HG03196 (cell line): ENCODE results near the gene PTGR3.
A peak's percentile ranks its signal among the peaks of the same experiment; 100 is the strongest.

Experiments used
- ATAC-seq: cut with Tn5 transposase; IDR thresholded peaks from one replicate; pipeline ENCODE4 v1.9.1; 2021; ENCODE audit not compliant: unreplicated experiment

The PTGR3 gene

DNA sequence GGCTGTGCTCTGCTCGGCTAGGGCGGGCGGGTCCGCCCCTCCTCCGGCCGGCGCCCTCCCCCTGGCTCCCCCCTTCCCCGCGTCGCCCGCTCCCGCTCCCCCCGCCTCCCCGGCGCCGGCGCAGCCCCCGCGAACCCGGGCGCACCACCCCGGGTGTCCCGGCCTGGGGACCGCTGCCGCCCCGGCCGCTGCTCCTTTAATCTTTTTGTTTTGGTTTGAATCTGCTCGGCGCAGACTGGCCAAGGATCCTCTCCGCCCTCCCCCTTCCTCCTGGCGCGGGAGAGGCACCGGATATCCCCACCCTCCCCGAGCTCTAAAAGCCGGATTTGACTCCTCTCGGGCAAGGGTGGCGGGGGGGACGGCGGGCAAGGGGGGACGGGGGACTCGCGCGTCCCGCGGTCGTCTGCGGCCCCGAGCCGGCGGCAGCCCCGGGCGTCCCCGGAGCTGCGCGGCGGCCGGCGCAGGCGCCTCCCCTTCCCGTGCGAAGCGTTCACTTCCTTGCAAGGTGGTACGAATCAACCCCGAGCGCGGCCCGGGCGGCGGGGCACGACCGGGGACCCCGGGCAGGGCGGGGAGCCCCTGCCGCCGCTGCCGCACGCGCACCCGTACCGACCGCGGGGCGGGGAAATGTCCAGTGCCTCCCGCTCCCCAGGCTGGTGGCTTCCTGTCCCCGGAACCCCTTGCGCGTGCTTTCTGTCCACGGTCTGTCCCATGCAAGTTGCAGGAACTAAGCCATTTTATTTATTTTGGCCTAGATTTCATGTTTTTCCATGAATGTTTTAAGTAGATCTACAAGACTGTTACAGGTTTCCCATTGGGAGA is at the start of gene PTGR3:
Gene PTGR3 (minus strand): TSS at position 11 of the 822 bp plus-strand sequence. CDS start 81 bp downstream, outside the sequence.
- peak; percentile 55 for ATAC-seq

- no peak for ATAC-seq
Measured at GRCh38 chr18:75257605-75258004, 48.7 kb upstream of the PTGR3 start.

- no peak for ATAC-seq
Measured at GRCh38 chr18:75256376-75256775, 47.4 kb upstream of the PTGR3 start.

- ATAC-seq: no peak
Measured at GRCh38 chr18:75255094-75255493, 46.2 kb upstream of the PTGR3 start.

DNA sequence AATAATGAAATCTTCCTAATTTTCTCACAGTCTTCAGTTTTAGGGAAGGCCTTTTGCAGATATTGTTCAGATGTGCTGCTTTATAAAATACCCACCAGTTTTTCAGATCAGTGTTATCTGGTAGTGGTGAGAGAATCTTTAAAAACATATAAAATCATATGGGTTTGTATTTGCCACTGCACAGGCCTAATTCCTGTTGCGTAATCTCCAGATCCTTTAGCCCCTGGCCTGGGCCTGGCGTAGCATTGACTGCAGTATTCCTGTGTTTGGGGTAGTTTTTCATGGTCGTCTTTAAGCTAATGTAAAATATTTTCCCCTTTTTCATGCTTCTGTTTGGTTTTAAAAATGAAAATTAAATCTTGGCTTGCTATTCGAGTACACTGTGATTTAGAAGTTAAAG is 44.8 kb upstream of the PTGR3 start:
- ATAC-seq: no peak

- no peak for ATAC-seq
Measured at GRCh38 chr18:75253043-75253442, 44.1 kb upstream of the PTGR3 start.

- no peak for ATAC-seq
Measured at GRCh38 chr18:75252136-75252535, 43.2 kb upstream of the PTGR3 start.

DNA sequence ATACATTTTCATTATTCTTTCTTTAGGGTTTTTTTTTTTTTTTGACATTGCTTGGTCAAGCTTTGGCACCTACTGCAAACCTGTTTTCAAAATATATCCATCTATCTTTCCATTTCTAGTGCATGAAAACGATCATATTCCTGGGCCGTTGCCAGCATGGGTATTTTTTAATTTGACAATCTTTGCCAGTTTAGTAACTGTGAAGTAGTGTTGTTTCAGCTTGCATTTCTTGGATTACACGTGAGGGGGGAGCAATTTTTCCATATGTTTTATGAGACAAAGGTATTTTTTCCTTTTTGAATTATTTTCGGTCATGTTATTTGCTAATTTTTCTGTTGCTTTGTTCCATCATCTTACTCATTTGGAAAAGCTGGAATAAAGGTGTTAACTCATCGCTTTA is 42.5 kb upstream of the PTGR3 start:
- no peak for ATAC-seq

DNA sequence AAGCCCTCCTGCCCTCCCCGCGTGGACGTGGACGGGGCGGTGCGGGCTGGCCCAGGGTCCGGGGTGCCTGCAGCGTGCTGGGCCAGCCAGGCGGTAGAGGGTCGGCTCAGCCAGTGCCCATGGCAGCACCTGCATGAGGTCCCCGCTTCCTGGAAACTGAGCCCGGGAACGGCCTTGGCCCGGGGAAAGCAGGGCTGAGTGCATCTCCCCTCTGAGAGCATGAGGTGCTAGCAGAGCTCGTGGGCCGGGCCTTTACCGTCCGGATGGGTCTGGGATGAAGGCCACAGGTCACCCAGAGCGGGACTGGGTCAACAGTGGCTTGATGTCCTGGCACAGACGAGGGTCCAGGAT is 41.5 kb upstream of the PTGR3 start:
- ATAC-seq: no peak

GRCh38 chr18:75249672-75250470 is 40.9 kb upstream of the PTGR3 start:
- no peak for ATAC-seq

- ATAC-seq: no peak
Measured at GRCh38 chr18:75249175-75249518, 40.2 kb upstream of the PTGR3 start.

GRCh38 chr18:75248426-75249174 is 39.7 kb upstream of the PTGR3 start:
- no peak for ATAC-seq

DNA sequence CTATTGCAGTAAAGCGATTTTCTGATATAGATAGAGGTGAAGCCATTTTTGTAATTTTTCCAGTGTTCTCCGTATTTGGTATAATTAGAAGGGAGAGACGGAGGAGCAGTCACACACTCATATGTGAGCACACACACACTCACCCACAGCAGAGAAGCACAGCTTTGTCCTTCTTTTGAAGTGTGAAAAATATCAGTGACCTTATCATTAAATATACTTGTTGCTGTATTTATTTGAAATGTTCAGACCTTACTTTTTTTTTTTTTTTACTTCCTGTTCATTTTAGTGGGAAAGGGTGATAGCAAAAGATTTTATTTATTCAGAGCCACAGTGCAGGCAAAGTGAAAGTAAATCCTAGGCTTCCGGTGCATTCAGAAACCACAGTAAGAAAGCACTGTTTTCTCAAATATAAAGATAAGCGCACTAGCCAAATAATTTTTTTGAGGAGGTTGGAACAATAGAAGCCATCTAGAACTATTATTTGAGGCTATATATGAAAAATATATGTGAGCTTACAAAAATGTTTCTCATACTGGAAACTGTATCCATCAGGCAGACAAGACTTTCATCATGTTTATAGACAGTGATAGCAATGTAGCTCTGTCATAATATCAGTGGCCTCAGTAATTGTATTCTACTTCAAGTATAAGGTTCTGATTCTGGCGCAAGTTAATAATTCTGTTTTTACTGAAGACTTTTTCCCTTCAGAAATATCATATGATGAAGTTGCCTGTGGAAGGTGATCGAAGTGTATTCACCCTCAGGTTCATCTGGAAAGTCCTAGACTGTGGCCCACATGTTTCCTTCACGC is 38.9 kb upstream of the PTGR3 start:
- peak; percentile 55 for ATAC-seq

DNA sequence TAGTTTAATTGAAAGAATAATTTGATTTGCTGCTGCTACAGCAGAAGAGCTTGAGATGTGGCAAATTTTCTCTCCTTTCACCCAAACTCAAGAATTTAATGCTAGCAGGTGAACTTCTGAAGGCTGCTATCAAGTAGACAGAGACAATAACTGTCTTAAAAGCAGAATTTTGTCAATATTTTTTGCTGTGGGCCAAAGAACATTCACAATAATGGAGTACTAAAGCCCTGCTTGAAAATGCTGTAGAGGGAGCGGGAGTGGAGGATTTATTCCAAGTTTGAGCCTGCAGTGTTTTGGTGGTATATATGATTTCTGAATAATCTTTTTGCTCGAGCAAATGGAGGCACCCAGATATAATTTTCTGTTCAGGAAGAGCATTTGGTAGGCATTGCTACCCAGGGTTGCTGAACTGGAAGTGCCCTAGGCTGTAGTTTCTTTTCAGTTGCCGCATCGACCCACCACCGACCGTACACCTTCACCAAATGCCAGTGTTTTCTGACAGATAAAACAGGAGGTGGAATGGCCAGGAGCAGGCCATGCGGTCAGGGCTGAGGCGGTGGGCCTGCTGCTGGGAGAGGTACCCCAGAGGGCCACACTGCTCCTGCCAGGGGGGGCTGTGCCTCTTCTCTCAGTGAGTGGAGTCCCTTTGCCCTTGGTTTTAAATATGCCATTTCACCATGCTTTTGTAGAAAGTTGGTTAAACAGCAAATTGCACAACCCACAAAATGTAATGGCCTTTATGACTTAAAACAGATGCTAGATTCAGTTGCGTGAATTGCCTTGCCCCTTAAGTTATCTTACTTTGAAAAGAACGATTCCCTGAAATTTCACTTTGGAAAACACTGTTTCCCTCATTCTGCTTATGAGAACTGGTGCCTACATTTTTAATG is 38.0 kb upstream of the PTGR3 start:
- ATAC-seq: no peak

DNA sequence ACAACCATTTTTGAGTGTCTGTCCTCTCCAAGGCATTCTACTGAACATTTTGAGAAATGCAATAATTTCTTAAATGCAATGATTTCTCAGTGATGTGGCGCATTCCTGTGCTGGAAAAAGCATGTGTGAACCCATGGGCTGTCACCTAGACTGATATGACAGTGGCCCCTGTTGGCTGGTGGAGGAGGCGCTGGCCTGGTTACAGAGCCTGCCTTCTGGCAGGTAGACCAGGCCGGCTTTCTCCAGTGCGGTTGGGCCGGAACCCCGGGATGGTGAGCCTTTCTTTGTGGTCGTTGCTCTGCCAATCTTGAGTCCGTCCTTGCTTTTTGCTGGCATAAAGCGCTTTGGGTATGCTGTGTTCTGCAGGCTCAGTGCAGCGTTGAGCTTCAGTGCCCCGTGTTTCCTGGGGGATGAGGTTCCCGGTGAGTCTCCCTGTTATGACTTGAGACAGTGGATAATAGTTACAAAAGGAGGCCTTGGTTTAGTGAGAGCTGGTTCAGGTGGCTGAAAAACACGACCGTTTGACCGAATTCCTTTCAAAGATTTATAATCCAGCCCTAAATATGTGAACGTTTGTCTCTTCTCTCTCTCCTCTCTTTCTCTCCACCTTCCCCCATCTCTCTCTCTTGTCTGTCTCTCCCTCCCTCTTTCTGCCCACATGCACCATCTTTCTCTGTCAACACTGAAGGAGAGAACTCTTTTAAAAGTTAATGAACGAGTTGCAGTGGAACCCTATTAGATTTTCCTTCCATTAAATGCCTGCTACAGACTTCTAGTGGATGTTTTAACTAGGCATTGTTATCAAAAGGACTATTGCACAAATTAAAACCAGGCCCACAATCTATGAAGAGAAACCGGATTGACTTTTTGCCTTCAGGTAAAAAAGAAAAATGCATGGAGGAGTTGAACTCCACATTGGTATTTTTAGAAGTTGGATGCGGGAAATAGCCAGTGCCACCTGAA is 35.7 kb upstream of the PTGR3 start:
- ATAC-seq: no peak

DNA sequence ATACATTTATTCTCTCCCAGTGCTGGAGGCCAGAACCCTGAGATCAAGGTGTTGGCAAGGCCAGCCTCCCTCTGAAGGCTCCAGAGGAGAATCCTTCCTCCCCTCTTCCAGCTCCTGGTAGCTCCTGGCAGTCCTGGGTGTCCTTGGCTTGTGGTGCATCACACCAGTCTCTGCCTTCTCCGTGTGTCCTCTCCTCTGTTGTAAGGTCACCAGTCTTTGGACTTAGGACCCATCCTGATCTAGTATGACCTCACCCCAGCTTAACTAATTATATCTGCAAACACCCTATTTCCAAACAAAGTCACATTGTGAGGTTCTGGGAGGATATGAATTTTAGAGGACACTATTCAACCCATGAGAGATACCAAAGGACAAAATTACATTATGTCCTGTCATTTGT is 32.8 kb upstream of the PTGR3 start:
- no peak for ATAC-seq

DNA sequence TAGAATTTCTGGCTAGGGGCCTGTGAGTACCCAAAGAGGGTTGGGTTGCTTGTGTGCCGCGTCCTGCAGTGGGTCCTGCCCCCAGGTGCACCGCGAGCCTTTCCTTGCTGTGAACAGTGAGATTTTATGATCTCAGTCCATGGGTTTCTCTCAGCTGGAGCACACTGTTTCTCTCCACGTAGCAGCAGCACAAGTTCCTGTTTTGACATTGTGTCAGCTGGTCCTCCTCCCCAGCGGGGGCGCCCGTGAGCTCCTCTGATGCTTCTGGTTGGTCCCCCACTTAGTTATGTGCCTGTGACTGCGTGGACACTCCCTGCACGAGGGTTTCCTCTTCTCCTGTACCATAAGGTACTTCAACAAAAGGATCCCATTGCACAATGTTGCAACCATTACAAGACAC is 31.5 kb upstream of the PTGR3 start:
- ATAC-seq: no peak

GRCh38 chr18:75238786-75239185 is 29.8 kb upstream of the PTGR3 start:
- ATAC-seq: no peak

GRCh38 chr18:75238100-75238499 is 29.2 kb upstream of the PTGR3 start:
- no peak for ATAC-seq
